GM12878 (cell line): ENCODE results near the gene ZNRF3.

Experiments used
- FOXM1 ChIP-seq: IDR thresholded peaks from 2 replicates; pipeline ENCODE4 v1.6.1; 2012; ENCODE audit warnings: low read depth, mild to moderate bottlenecking, inconsistent platforms, low read length, moderate library complexity
- NRF1 ChIP-seq: conservative IDR thresholded peaks from 2 replicates; pipeline ENCODE4 v1.6.1; 2011; ENCODE audit warnings: mild to moderate bottlenecking, low read depth, low read length, improper control_type of control experiment
- POLR2AphosphoS5 ChIP-seq: IDR thresholded peaks from 2 replicates; pipeline ENCODE4 v1.6.1; 2011; ENCODE audit warnings: mild to moderate bottlenecking, low read length, inconsistent platforms
- SUPT20H ChIP-seq: IDR thresholded peaks from 2 replicates; pipeline ENCODE4 v1.6.1; 2011; ENCODE audit warnings: low read depth, mild to moderate bottlenecking, low read length, moderate library complexity, borderline replicate concordance; ENCODE audit not compliant: control insufficient read depth
- ZNF274 ChIP-seq: IDR thresholded peaks from one replicate; pipeline ENCODE4 v1.8.0; 2011; ENCODE audit not compliant: insufficient read length, insufficient read depth
- TF ChIP-seq, protein P1 (sequence below), 3 experiments: IDR thresholded peaks in 2 of 3; conservative IDR thresholded peaks in 1 of 3; 2 replicates each; pipeline ENCODE4 v1.5.1; 2011; ENCODE audit warnings: low read depth in 3 of 3, low read length in 3 of 3, mild to moderate bottlenecking in 3 of 3, control low read depth in 2 of 3, moderate library complexity in 2 of 3, inconsistent platforms in 1 of 3, mixed read lengths in 1 of 3; ENCODE audit not compliant: control insufficient read depth in 2 of 3, insufficient read depth in 1 of 3; ENCODE audit errors: extremely low read depth in 1 of 3
- TF ChIP-seq, protein P2 (sequence below): IDR thresholded peaks from 2 replicates; pipeline ENCODE4 v1.6.1; 2011; ENCODE audit warnings: borderline replicate concordance, low read depth, mild to moderate bottlenecking, moderate library complexity, low read length; ENCODE audit not compliant: insufficient read depth, poor library complexity, severe bottlenecking
- TF ChIP-seq, protein P3 (sequence below): IDR thresholded peaks from 2 replicates; pipeline ENCODE4 v1.6.1; 2011; ENCODE audit warnings: borderline replicate concordance, low read depth, mild to moderate bottlenecking, moderate library complexity, mixed read lengths, low read length; ENCODE audit not compliant: insufficient read depth; ENCODE audit errors: extremely low read length
- TF ChIP-seq, protein P4 (sequence below): fragments of 450-650 bp; formaldehyde crosslinking; IDR thresholded peaks from 2 replicates; pipeline ENCODE4 v1.5.0; 2022; ENCODE audit warnings: mild to moderate bottlenecking, missing genetic modification characterization
- TF ChIP-seq, protein P5 (sequence below): IDR thresholded peaks from 2 replicates; pipeline ENCODE4 v1.6.1; 2012; ENCODE audit warnings: low read depth, low read length, improper control_type of control experiment

DNA sequence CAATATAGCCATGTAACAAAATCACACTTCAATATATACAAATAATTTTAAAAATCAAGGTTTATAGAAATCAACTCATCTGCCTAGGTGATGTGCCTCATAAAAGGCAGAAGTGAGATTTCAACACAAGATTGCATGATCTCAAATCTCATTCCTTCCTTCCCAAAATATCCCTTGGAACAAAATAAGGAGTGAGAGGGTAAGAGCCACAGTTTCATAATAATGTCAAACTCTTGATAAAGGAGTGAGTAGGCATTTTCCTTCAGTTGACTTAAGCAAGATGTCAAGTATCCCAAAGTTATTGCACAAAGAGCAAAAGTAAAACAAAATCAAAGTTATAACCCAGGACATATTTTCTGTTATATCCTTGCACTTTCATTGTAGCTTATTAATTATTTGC lies 97.0 kb downstream of the ZNRF3 start:
- TF ChIP-seq, protein P1, sequence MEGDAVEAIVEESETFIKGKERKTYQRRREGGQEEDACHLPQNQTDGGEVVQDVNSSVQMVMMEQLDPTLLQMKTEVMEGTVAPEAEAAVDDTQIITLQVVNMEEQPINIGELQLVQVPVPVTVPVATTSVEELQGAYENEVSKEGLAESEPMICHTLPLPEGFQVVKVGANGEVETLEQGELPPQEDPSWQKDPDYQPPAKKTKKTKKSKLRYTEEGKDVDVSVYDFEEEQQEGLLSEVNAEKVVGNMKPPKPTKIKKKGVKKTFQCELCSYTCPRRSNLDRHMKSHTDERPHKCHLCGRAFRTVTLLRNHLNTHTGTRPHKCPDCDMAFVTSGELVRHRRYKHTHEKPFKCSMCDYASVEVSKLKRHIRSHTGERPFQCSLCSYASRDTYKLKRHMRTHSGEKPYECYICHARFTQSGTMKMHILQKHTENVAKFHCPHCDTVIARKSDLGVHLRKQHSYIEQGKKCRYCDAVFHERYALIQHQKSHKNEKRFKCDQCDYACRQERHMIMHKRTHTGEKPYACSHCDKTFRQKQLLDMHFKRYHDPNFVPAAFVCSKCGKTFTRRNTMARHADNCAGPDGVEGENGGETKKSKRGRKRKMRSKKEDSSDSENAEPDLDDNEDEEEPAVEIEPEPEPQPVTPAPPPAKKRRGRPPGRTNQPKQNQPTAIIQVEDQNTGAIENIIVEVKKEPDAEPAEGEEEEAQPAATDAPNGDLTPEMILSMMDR (IDR thresholded peaks at IDR 0.05 in 2 of 3, conservative IDR thresholded peaks at IDR 0.05 in 1 of 3; ENCODE audit: control insufficient read depth in 2 of 3, extremely low read depth in 1 of 3, insufficient read depth in 1 of 3, low read depth in 3 of 3, low read length in 3 of 3) = no peak
- TF ChIP-seq, protein P2, sequence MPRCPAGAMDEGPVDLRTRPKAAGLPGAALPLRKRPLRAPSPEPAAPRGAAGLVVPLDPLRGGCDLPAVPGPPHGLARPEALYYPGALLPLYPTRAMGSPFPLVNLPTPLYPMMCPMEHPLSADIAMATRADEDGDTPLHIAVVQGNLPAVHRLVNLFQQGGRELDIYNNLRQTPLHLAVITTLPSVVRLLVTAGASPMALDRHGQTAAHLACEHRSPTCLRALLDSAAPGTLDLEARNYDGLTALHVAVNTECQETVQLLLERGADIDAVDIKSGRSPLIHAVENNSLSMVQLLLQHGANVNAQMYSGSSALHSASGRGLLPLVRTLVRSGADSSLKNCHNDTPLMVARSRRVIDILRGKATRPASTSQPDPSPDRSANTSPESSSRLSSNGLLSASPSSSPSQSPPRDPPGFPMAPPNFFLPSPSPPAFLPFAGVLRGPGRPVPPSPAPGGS = no peak
- TF ChIP-seq, protein P3, sequence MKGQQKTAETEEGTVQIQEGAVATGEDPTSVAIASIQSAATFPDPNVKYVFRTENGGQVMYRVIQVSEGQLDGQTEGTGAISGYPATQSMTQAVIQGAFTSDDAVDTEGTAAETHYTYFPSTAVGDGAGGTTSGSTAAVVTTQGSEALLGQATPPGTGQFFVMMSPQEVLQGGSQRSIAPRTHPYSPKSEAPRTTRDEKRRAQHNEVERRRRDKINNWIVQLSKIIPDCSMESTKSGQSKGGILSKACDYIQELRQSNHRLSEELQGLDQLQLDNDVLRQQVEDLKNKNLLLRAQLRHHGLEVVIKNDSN = no peak
- TF ChIP-seq ZNF274 (no peak), NRF1 (no peak), FOXM1 (no peak), POLR2AphosphoS5 (no peak), SUPT20H (no peak)
- TF ChIP-seq, protein P4, sequence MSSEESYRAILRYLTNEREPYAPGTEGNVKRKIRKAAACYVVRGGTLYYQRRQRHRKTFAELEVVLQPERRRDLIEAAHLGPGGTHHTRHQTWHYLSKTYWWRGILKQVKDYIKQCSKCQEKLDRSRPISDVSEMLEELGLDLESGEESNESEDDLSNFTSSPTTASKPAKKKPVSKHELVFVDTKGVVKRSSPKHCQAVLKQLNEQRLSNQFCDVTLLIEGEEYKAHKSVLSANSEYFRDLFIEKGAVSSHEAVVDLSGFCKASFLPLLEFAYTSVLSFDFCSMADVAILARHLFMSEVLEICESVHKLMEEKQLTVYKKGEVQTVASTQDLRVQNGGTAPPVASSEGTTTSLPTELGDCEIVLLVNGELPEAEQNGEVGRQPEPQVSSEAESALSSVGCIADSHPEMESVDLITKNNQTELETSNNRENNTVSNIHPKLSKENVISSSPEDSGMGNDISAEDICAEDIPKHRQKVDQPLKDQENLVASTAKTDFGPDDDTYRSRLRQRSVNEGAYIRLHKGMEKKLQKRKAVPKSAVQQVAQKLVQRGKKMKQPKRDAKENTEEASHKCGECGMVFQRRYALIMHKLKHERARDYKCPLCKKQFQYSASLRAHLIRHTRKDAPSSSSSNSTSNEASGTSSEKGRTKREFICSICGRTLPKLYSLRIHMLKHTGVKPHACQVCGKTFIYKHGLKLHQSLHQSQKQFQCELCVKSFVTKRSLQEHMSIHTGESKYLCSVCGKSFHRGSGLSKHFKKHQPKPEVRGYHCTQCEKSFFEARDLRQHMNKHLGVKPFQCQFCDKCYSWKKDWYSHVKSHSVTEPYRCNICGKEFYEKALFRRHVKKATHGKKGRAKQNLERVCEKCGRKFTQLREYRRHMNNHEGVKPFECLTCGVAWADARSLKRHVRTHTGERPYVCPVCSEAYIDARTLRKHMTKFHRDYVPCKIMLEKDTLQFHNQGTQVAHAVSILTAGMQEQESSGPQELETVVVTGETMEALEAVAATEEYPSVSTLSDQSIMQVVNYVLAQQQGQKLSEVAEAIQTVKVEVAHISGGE (CRISPR knock-in tag) = no peak
- TF ChIP-seq, protein P5, sequence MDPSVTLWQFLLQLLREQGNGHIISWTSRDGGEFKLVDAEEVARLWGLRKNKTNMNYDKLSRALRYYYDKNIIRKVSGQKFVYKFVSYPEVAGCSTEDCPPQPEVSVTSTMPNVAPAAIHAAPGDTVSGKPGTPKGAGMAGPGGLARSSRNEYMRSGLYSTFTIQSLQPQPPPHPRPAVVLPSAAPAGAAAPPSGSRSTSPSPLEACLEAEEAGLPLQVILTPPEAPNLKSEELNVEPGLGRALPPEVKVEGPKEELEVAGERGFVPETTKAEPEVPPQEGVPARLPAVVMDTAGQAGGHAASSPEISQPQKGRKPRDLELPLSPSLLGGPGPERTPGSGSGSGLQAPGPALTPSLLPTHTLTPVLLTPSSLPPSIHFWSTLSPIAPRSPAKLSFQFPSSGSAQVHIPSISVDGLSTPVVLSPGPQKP = no peak
